ENCODE results near the gene ANO4. TPM values are rescaled to one million over a fixed set of nuclear protein-coding genes. Genes with fewer than 3 reads are reported as not detected.

The ANO4 gene
- polyA plus RNA-seq, 1 donor (not counting 4 experiments of a cell fraction or from before 2014, with no cell fraction given), result 18.1 TPM

GRCh38 chr12:100857971-100858370 lies 63.4 kb downstream of the ANO4 start:
- Histone ChIP-seq H3K4me1 (ENCODE audit: control insufficient read depth, extremely low read depth, insufficient read depth, low read length) (peaks cover 11% of the 10 kb centered on the region), H3K4me3 (ENCODE audit: control insufficient read depth in 2 of 3, extremely low read depth in 1 of 3, insufficient read depth in 2 of 3, low read depth in 1 of 3, low read length in 3 of 3) (no peak overlapping the region), H3K27me3 (ENCODE audit: control insufficient read depth, extremely low read depth, insufficient read depth, low read length) (no peaks in the 10 kb centered on the region), H3K9ac (ENCODE audit: control insufficient read depth, extremely low read depth, insufficient read depth, low read length) (no peak overlapping the region), H2AFZ (ENCODE audit: control insufficient read depth, low read length) (no peak overlapping the region), H3K36me3 (ENCODE audit: control insufficient read depth in 2 of 2, extremely low read depth in 1 of 2, insufficient read depth in 2 of 2, low read length in 2 of 2) (peaks cover 0 to 2% of the 10 kb centered on the region in 2 experiments), H3K9me1 (ENCODE audit: control insufficient read depth, extremely low read depth, insufficient read depth, low read length) (no peaks in the 10 kb centered on the region), H4K20me1 (ENCODE audit: control insufficient read depth, extremely low read depth, insufficient read depth, low read length) (no peaks in the 10 kb centered on the region), H3K4me2 (ENCODE audit: control insufficient read depth, extremely low read depth, insufficient read depth, low read depth, low read length) (no peak overlapping the region), H3K27ac (ENCODE audit: control insufficient read depth, insufficient read depth, low read length) (no peak overlapping the region), H3K79me2 (ENCODE audit: control insufficient read depth, insufficient read depth, low read length) (no peaks in the 10 kb centered on the region), H3K9me3 (ENCODE audit: control insufficient read depth, low read depth, low read length) (no peaks in the 10 kb centered on the region)
- no peak for FAIRE-seq
- TF ChIP-seq CTCF (optimal IDR thresholded peaks at IDR 0.05 in 1 of 3, IDR thresholded peaks at IDR 0.05 in 1 of 3, conservative IDR thresholded peaks at IDR 0.05 in 1 of 3; ENCODE audit: extremely low read depth in 1 of 3, insufficient read depth in 2 of 3, low read length in 3 of 3) (no peak), EZH2 (IDR thresholded peaks at IDR 0.05; ENCODE audit: low read length) (no peak)
- dilution Hi-C loops (cut with MboI; ENCODE audit: extremely low pct_ligation_motif_present, low sequenced_read_pairs), result no loop called here
- no peak for DNase-seq (ENCODE audit: low read depth, low spot score)

- FAIRE-seq (no peak), DNase-seq (ENCODE audit: low read depth, low spot score) (no peak)
- no peaks in the 10 kb centered on the region for H3K9me3 ChIP-seq (ENCODE audit: control insufficient read depth, low read depth, low read length)
- no peak overlapping the region for H2AFZ ChIP-seq (ENCODE audit: control insufficient read depth, low read length)
- no peak overlapping the region for H3K9ac ChIP-seq (ENCODE audit: control insufficient read depth, extremely low read depth, insufficient read depth, low read length)
- H3K27me3 ChIP-seq (ENCODE audit: control insufficient read depth, extremely low read depth, insufficient read depth, low read length), result no peaks in the 10 kb centered on the region
- no peak overlapping the region for H3K4me2 ChIP-seq (ENCODE audit: control insufficient read depth, extremely low read depth, insufficient read depth, low read depth, low read length)
- dilution Hi-C loops (cut with MboI; ENCODE audit: extremely low pct_ligation_motif_present, low sequenced_read_pairs), result no loop called here
- H3K9me1 ChIP-seq (ENCODE audit: control insufficient read depth, extremely low read depth, insufficient read depth, low read length), result no peaks in the 10 kb centered on the region
- TF ChIP-seq EZH2 (IDR thresholded peaks at IDR 0.05; ENCODE audit: low read length), result no peak
- no peak for TF ChIP-seq CTCF (optimal IDR thresholded peaks at IDR 0.05 in 1 of 3, IDR thresholded peaks at IDR 0.05 in 1 of 3, conservative IDR thresholded peaks at IDR 0.05 in 1 of 3; ENCODE audit: extremely low read depth in 1 of 3, insufficient read depth in 2 of 3, low read length in 3 of 3)
- no peak overlapping the region for H3K4me3 ChIP-seq (ENCODE audit: control insufficient read depth in 2 of 3, extremely low read depth in 1 of 3, insufficient read depth in 2 of 3, low read depth in 1 of 3, low read length in 3 of 3)
- no peaks in the 10 kb centered on the region for H3K79me2 ChIP-seq (ENCODE audit: control insufficient read depth, insufficient read depth, low read length)
- H3K4me1 ChIP-seq (ENCODE audit: control insufficient read depth, extremely low read depth, insufficient read depth, low read length), result peaks cover 11% of the 10 kb centered on the region
- no peak overlapping the region for H3K27ac ChIP-seq (ENCODE audit: control insufficient read depth, insufficient read depth, low read length)
- peaks cover 0 to 2% of the 10 kb centered on the region in 2 experiments for H3K36me3 ChIP-seq (ENCODE audit: control insufficient read depth in 2 of 2, extremely low read depth in 1 of 2, insufficient read depth in 2 of 2, low read length in 2 of 2)
- no peaks in the 10 kb centered on the region for H4K20me1 ChIP-seq (ENCODE audit: control insufficient read depth, extremely low read depth, insufficient read depth, low read length)
Observed at GRCh38 chr12:100858656-100859055, 64.1 kb downstream of the ANO4 start.

All from keratinocyte (primary cell).